Mucosa of rectum (tissue), 2 donors: ENCODE data around the gene GIMAP8.

Experiments used
- H3K27ac ChIP-seq, 2 donors: one replicate each; pipeline ENCODE4 v1.7.0; 2013; ENCODE audit warnings: inconsistent platforms in 2 of 2, low read depth in 2 of 2, low read length in 2 of 2
- H3K27me3 ChIP-seq, 2 donors: one replicate each; pipeline ENCODE4 v1.7.0; 2013; ENCODE audit warnings: low read length in 2 of 2; ENCODE audit not compliant: control insufficient read depth in 2 of 2, insufficient read depth in 2 of 2
- H3K36me3 ChIP-seq, 2 donors: one replicate each; pipeline ENCODE4 v1.7.0; 2013; ENCODE audit warnings: low read length in 2 of 2; ENCODE audit not compliant: control insufficient read depth in 2 of 2, insufficient read depth in 2 of 2
- H3K4me1 ChIP-seq, 2 donors: one replicate each; pipeline ENCODE4 v1.7.0; 2013; ENCODE audit warnings: low read length in 2 of 2, mild to moderate bottlenecking in 1 of 2; ENCODE audit not compliant: control insufficient read depth in 2 of 2, insufficient read depth in 2 of 2
- H3K4me3 ChIP-seq, 2 donors: one replicate each; pipeline ENCODE4 v1.7.0; 2013; ENCODE audit warnings: low read length in 2 of 2
- H3K9ac ChIP-seq, 2 donors: one replicate each; pipeline ENCODE4 v1.7.0; 2013; ENCODE audit warnings: low read length in 2 of 2, low read depth in 1 of 2, mild to moderate bottlenecking in 1 of 2
- H3K9me3 ChIP-seq, 2 donors: one replicate each; pipeline ENCODE4 v1.7.0; 2013; ENCODE audit warnings: low read length in 2 of 2; ENCODE audit not compliant: control insufficient read depth in 2 of 2
- donor health status: healthy.
- donor health status: Normal muscosa, but diverticular disease.

The GIMAP8 gene

DNA sequence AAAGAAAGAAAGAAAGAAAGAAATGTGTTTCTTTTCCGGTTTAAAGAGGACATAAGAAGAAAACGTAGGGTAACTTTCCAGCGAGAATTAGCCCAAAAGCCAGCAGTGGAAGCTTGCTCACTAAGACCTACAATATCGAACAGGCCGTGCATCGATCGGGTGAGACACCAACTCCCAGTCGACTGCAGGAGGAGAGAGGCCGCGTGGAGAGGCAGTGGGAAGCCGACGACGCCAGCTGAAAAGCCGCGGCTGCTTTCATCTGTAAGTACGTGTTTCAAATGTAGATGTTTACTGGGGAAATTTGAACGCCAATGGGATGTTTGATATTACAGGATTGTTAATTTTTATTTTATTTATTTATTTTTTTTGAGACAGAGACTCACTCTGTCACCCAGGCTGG is 28.6 kb upstream of the GIMAP8 start:
- no peaks in the 10 kb centered on the region for H3K9me3 ChIP-seq
- no peaks in the 10 kb centered on the region for H3K36me3 ChIP-seq
- H3K27ac ChIP-seq, result no peak overlapping the region
- no peak overlapping the region for H3K9ac ChIP-seq
- H3K4me3 ChIP-seq, result no peak overlapping the region
- no peaks in the 10 kb centered on the region for H3K27me3 ChIP-seq
- H3K4me1 ChIP-seq, result peaks cover 0 to 5% of the 10 kb centered on the region in 2 donors

- Histone ChIP-seq H3K27ac (no peak overlapping the region), H3K36me3 (no peaks in the 10 kb centered on the region), H3K9me3 (no peaks in the 10 kb centered on the region), H3K4me1 (peaks cover 8 to 15% of the 10 kb centered on the region in 2 donors), H3K4me3 (no peak overlapping the region), H3K27me3 (no peaks in the 10 kb centered on the region), H3K9ac (no peak overlapping the region)
Measured at GRCh38 chr7:150425670-150426069, 24.8 kb upstream of the GIMAP8 start.

- no peaks in the 10 kb centered on the region for H3K9me3 ChIP-seq
- no peaks in the 10 kb centered on the region for H3K27me3 ChIP-seq
- H3K36me3 ChIP-seq, result no peaks in the 10 kb centered on the region
- no peak overlapping the region for H3K9ac ChIP-seq
- no peak overlapping the region for H3K4me3 ChIP-seq
- peak overlapping the region in 1 of 2 donors; percentile 37 for H3K27ac ChIP-seq
- peaks cover 8 to 15% of the 10 kb centered on the region in 2 donors for H3K4me1 ChIP-seq
Measured at GRCh38 chr7:150428671-150429451, 21.6 kb upstream of the GIMAP8 start.

DNA sequence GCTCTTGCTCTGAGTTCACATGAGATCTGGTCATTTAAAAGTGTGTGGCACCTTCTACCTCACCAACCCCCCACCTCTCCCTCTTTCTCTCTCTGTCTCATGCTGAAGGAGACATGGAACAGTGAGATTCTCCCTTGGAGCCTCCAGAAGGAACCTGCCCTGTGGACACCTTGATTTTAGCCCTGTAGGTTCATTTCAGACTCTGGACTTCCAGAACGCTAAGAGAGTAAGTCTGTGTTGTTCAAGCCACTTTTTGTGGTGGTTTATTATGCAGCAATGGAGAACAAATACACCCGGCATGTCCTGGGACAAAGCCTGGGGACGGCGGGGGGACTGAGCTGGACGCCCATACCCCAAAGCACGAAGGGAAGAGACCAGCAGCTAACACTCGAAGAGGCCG is 20.7 kb upstream of the GIMAP8 start:
- H3K9me3 ChIP-seq, result no peaks in the 10 kb centered on the region
- H3K4me3 ChIP-seq, result no peak overlapping the region
- H3K36me3 ChIP-seq, result no peaks in the 10 kb centered on the region
- H3K27me3 ChIP-seq, result no peaks in the 10 kb centered on the region
- H3K9ac ChIP-seq, result no peak overlapping the region
- peaks cover 8 to 15% of the 10 kb centered on the region in 2 donors for H3K4me1 ChIP-seq
- H3K27ac ChIP-seq, result no peak overlapping the region

DNA sequence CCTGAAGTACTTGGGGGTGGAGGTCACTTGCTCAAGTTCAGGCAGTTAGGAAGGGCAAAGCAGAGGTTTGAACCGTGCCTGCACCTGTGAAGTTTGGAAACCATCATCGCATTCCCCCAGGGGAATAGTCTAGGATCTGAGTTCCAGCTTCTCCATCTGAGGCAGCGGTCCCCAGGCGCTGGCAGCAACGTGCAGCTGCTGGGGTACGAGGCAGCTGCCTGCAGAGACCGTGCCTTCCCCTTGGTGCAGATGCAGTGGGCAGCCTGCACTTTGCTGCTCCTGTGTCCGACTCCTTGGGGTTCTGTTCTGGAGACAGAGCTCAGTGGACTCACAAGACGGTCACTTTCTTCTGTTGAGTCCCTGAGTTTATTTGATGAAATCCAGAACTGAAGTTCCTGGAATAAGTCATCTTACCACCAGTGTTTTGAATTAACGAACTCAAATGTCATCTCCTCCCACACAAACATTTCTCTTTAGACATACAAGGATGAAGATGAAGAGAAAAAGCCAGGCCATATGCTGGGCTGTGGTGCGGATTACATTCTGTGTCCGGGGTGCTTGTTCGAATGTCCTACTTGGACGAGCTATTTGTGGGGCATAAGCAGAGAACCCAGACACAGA is 19.9 kb upstream of the GIMAP8 start:
- Histone ChIP-seq H3K27ac (no peak overlapping the region), H3K4me1 (peaks cover 8 to 15% of the 10 kb centered on the region in 2 donors), H3K27me3 (no peaks in the 10 kb centered on the region), H3K9me3 (no peaks in the 10 kb centered on the region), H3K36me3 (no peaks in the 10 kb centered on the region), H3K9ac (no peak overlapping the region), H3K4me3 (no peak overlapping the region)

DNA sequence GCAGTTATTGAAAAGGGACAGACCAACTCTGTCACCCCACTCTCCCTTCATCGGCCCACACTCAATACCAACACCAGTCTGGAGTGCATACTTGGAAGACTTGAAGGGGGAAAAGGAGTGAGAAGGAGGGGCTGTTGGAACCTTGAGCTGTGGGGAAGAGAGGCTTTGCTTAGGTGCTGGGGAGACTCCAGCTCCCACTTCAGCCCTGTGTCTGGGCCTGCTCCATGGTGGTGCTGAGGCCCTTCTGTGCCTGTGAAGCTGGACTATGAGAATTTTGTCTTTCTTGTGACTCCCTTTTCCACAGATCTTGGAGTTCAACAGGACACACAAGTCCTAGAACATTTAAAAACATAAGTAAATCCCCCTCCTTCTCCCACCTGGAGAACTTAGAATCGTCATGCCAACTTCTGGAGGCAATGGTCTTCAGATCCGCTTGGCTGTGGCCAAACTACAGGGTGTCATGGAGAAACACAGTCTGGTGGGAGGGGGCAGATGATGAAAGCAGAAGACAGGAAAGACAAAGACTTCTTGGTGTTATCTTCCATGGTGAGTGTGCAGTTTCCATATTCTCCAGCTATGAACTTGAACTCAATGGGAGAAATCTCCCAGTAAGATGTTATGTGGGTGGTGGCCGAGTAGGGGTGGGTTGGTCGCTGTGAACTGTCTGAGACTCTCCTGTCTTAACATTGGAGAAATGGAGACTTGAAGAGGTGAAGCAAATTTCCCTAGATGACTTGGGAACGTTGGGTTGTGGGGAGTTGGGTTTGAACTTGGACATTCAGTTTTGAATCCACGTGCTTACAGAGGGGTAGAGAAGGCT is 18.4 kb upstream of the GIMAP8 start:
- no peaks in the 10 kb centered on the region for H3K27me3 ChIP-seq
- H3K27ac ChIP-seq, result peak overlapping the region in 1 of 2 donors; percentile 25
- no peak overlapping the region for H3K9ac ChIP-seq
- H3K4me1 ChIP-seq, result peaks cover 8 to 15% of the 10 kb centered on the region in 2 donors
- no peak overlapping the region for H3K4me3 ChIP-seq
- no peaks in the 10 kb centered on the region for H3K9me3 ChIP-seq
- no peaks in the 10 kb centered on the region for H3K36me3 ChIP-seq

DNA sequence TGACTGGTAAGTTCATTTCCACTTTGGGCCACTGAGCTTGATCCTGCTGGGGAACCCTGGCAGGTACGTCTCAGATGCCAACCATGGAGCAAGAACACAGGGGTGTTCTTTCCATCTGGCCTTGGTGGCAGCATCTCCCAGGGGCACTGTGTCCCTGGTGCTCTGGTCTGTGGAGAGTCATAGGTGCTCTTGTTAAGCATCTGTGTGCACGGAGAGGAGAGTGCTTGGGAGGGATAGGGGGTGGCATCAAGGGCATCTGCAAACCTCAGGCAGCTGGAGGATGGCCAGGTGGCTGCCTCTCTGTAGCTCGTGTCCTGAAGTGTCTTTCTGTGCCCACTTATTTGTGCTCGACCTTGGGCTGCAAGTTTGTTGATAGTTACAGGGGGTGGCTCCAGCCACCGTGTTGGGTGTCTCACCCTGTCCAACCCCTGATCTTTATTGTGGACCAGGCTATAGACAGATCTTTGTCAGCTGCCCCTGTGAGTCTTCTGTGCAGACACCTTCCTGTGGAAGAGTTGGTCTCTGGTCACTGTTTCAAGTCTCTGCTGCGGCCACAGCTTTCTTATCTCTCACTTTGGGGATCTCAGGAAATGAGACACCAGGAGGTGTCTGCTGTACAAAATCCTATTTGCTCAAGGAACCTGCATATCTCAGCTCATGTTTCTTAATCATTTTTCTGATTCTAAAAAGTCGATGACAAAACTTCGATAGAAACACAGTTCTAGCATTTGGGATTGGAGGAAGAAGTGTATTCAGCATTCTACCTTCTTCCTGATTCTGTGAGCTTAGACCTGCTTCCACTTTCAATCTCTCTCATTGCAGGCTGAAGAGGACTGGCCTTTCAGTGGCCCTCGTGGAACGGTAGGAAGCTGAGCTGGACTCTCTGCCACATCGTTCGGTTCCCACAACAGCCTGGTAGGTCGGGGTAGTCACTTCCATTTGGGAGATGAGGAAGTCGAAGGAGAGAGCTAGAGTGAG is 17.2 kb upstream of the GIMAP8 start:
- H3K27ac ChIP-seq, result peak overlapping the region; percentile 25 to 32
- no peaks in the 10 kb centered on the region for H3K27me3 ChIP-seq
- no peaks in the 10 kb centered on the region for H3K36me3 ChIP-seq
- H3K4me1 ChIP-seq, result peaks cover 8 to 14% of the 10 kb centered on the region in 2 donors
- H3K9ac ChIP-seq, result peak overlapping the region in 1 of 2 donors; percentile 36
- peak overlapping the region in 1 of 2 donors; percentile 51 for H3K4me3 ChIP-seq
- H3K9me3 ChIP-seq, result no peaks in the 10 kb centered on the region

DNA sequence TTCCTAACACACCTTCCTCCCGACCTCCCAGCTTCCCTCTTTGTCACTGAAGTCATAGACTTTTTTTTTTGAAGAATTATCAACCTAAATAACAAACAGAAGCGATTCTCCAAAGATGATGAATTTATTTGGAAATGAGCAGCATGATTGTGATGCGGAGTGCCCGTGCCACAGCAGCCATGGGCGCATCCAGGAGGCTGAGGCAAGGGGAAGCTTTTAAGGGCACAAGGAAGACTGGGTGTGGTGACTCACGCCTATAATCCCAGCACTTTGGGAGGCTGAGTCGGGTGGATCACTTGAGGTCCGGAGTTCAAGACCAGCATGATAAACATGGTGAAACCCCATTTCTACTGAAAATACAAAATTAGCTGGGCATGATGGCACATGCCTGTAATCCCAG is 16.2 kb upstream of the GIMAP8 start:
- H3K9me3 ChIP-seq, result no peaks in the 10 kb centered on the region
- peak overlapping the region in 1 of 2 donors; percentile 51 for H3K4me3 ChIP-seq
- peaks cover 0 to 5% of the 10 kb centered on the region in 2 donors for H3K4me1 ChIP-seq
- H3K27ac ChIP-seq, result peak overlapping the region in 1 of 2 donors; percentile 29
- H3K36me3 ChIP-seq, result no peaks in the 10 kb centered on the region
- H3K9ac ChIP-seq, result no peak overlapping the region
- H3K27me3 ChIP-seq, result no peaks in the 10 kb centered on the region

DNA sequence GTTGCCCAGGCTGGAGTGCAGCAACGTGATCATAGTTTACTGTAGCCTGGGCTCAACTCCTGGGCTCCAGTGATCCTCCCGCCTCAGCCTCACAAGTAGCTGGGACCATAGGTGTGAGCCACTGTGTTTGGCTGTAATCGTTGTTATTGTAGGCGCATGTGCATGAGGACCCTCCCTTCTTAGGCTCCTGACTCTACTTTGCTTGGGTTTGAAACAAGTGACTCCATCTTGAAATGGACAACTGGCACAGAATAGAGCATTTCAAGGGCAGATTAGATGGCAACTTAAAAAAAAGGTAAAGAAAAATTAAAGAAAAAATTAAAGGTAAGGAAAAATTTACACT is 15.4 kb upstream of the GIMAP8 start:
- H3K9me3 ChIP-seq, result no peaks in the 10 kb centered on the region
- H3K27ac ChIP-seq, result peak overlapping the region in 1 of 2 donors; percentile 29
- H3K36me3 ChIP-seq, result no peaks in the 10 kb centered on the region
- H3K4me3 ChIP-seq, result no peak overlapping the region
- no peaks in the 10 kb centered on the region for H3K27me3 ChIP-seq
- no peak overlapping the region for H3K9ac ChIP-seq
- peaks cover 0 to 5% of the 10 kb centered on the region in 2 donors for H3K4me1 ChIP-seq
